ENCODE measurements around the gene MGAT3.

The MGAT3 gene

GRCh38 chr22:39445678-39446077 lies 11.1 kb upstream of the MGAT3 start:
- in situ Hi-C loops (cut with HindIII; ENCODE audit: low pct_ligation_motif_present, low pct_unique_long_range_greater_than_20kb, low sequenced_read_pairs), result no loop called here
- DNase-seq, result no peak

DNA sequence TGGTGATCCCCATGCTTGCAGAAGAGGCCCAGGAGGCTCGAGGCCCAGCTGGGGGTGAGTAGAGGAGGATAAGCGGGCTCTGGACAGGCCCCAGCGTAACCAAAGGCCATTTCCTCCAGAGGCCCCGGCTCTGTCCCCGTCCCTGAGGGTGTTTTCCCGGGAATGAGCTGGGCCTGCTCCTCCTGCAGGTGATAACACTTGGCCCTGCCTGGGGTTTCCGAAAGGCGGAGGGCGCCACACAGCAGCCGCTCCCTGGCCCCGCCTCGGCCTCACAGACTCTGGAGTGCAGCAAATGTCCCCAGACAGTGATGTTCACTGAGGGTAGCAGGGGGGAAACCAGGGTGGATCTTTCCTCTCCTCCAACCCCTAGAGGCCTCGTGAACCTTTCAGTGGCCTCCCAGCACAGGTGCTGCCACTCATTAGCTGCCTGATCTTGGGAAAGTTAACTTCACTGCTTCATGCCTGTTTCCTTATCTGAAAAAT lies 10.5 kb upstream of the MGAT3 start:
- in situ Hi-C loops (cut with HindIII; ENCODE audit: low pct_ligation_motif_present, low pct_unique_long_range_greater_than_20kb, low sequenced_read_pairs), result no loop called here

DNA sequence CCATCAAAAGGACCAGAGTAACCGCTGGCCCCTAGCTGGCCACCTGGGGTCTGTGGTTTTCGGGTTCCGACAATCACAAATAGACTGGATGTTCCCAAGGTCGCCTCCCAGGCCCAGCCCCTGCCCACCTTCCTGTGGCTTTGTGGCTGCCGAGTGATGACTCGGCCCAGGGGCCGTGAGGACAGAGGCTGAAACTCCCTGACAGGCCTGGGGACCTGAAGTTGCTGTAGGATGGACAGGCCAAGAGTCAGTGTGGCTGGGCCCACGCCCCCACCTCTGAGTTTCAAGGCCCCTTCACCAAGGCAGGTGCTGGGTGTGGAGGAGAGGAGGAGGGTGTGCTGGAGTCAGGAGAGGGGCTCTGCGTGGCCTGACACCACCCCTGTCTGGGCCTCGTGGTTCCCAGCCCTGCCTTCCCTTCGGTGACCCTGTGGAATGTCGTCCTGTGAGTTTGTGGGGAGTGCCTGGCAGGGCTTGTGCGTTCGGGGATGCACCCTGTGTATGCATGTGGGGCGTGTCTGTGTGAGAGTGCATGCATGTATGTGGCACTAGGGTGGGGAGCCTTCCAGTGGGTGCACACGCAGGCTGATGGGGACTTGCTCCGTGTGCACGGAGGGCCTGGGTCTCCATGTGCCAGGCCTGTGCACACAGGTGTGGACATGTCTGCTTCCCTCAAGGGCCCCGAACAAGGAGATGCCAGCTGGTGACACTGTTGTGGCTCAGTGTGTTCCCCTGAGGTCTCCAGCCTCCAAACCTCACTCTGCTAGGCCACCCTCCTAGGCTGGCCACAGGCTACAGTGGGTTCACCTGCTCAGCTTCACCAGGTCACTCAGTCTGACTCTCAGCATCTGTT lies 8.4 kb upstream of the MGAT3 start:
- DNase-seq, result no peak
- in situ Hi-C loops (cut with HindIII; ENCODE audit: low pct_ligation_motif_present, low pct_unique_long_range_greater_than_20kb, low sequenced_read_pairs), result no loop called here

More for the DNA sequence above, 10.5 kb upstream of the MGAT3 start:
- no peak for DNase-seq

DNA sequence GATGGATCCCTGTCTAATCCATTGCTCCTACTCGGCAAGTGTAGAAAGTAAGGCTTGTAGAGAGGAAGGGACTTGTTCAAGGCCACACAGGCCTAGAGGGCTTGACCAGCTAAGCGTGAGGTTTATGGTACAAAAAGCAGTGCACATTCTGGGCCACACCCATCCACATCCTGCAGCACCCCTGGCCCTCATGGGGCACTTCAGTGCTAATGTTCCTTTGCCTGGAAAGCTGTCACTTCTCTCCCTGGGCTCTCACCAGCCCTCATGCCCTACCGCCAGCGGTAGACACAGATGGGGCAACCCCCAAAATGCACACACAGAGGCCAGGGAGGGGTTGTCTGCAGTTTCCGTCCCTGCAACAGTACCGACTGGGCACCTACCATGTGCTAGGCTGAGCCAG lies 7.1 kb upstream of the MGAT3 start:
- DNase-seq, result no peak
- in situ Hi-C loops (cut with HindIII; ENCODE audit: low pct_ligation_motif_present, low pct_unique_long_range_greater_than_20kb, low sequenced_read_pairs), result no loop called here

- in situ Hi-C loops (cut with HindIII; ENCODE audit: low pct_ligation_motif_present, low pct_unique_long_range_greater_than_20kb, low sequenced_read_pairs), result no loop called here
- DNase-seq, result no peak
Observed at GRCh38 chr22:39450258-39450955, 6.4 kb upstream of the MGAT3 start.

- no peak for DNase-seq
- in situ Hi-C loops (cut with HindIII; ENCODE audit: low pct_ligation_motif_present, low pct_unique_long_range_greater_than_20kb, low sequenced_read_pairs), result no loop called here
Observed at GRCh38 chr22:39452740-39453040, 4.1 kb upstream of the MGAT3 start.

- DNase-seq, result no peak
- in situ Hi-C loops (cut with HindIII; ENCODE audit: low pct_ligation_motif_present, low pct_unique_long_range_greater_than_20kb, low sequenced_read_pairs), result no loop called here
Observed at GRCh38 chr22:39453765-39454378, 2.9 kb upstream of the MGAT3 start.

DNA sequence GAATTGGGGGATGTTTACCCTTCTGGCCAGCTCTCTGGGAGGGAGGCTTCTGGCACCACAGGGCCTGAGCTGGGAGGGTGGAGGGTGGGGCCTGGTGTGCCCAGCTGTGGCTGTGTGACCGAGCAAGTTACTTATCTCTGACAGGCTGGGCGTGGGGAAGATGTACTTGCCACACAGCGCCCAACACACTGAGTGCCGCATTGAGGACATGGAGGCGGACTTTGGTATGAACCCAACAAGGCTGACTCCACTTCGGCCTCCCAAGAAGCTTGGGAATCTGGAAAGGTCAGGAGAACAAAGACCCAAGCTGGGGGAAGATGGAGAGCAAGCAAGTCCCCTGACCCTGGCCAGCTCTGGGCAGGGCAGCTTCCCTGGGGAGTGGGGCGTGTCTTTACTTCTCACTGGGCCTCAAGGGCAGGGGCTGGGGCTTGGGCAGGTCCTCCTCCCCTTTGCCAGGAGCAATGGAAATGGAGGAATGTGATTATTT lies 2.4 kb upstream of the MGAT3 start:
- DNase-seq, result no peak
- in situ Hi-C loops (cut with HindIII; ENCODE audit: low pct_ligation_motif_present, low pct_unique_long_range_greater_than_20kb, low sequenced_read_pairs), result no loop called here

DNA sequence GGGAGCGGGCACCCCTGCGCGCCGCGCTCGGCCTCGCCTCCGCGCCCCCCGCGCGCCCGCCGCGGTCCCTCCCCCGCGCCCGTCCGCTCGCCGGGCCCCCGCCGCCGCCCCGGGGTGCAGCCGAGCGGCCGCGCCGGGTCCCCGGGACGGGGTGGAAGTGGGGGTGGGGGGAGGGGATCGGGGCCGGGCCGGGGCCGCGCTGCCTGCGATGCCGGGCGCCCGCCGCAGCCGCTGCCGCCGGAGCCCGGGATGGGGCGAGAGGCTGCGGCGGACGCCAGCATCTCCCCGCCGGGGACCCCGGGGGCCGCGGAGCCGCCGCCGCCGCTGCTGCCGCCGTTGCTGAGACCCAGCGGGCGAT lies 365 bp downstream of the MGAT3 start:
- in situ Hi-C loops (cut with HindIII; ENCODE audit: low pct_ligation_motif_present, low pct_unique_long_range_greater_than_20kb, low sequenced_read_pairs), result no loop called here
- DNase-seq, result no peak

- DNase-seq, result no peak
- in situ Hi-C loops (cut with HindIII; ENCODE audit: low pct_ligation_motif_present, low pct_unique_long_range_greater_than_20kb, low sequenced_read_pairs), result no loop called here
Observed at GRCh38 chr22:39457556-39458443, 988 bp downstream of the MGAT3 start.

GRCh38 chr22:39458444-39459083 lies 1.8 kb downstream of the MGAT3 start:
- in situ Hi-C loops (cut with HindIII; ENCODE audit: low pct_ligation_motif_present, low pct_unique_long_range_greater_than_20kb, low sequenced_read_pairs), result no loop called here
- DNase-seq, result no peak

- DNase-seq, result no peak
- in situ Hi-C loops (cut with HindIII; ENCODE audit: low pct_ligation_motif_present, low pct_unique_long_range_greater_than_20kb, low sequenced_read_pairs), result no loop called here
Observed at GRCh38 chr22:39459681-39460080, 2.9 kb downstream of the MGAT3 start.

- in situ Hi-C loops (cut with HindIII; ENCODE audit: low pct_ligation_motif_present, low pct_unique_long_range_greater_than_20kb, low sequenced_read_pairs), result no loop called here
- no peak for DNase-seq
Observed at GRCh38 chr22:39462443-39463221, 5.8 kb downstream of the MGAT3 start.

DNA sequence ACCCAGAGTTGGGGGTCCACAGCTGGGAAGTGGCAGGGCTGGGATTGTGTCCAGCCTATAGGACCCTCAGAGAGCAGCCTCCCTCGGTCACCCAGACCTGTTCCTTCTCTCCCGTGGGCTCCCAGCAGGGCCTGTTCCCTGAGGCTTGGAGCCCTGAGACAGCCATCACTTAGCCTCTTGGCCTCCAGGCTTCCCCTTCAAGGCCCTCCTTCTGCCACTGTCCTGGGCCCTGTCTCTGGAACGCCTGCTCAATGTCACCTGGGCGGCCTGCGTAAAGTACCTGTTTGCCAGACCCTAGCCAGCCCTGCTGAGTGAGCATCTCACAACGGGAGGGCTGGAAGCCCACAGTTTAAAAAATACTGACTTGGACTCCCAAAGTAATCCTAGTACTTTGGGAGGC lies 6.5 kb downstream of the MGAT3 start:
- DNase-seq, result no peak
- in situ Hi-C loops (cut with HindIII; ENCODE audit: low pct_ligation_motif_present, low pct_unique_long_range_greater_than_20kb, low sequenced_read_pairs), result no loop called here

GRCh38 chr22:39463931-39464390 lies 7.1 kb downstream of the MGAT3 start:
- no peak for DNase-seq
- in situ Hi-C loops (cut with HindIII; ENCODE audit: low pct_ligation_motif_present, low pct_unique_long_range_greater_than_20kb, low sequenced_read_pairs), result no loop called here

DNA sequence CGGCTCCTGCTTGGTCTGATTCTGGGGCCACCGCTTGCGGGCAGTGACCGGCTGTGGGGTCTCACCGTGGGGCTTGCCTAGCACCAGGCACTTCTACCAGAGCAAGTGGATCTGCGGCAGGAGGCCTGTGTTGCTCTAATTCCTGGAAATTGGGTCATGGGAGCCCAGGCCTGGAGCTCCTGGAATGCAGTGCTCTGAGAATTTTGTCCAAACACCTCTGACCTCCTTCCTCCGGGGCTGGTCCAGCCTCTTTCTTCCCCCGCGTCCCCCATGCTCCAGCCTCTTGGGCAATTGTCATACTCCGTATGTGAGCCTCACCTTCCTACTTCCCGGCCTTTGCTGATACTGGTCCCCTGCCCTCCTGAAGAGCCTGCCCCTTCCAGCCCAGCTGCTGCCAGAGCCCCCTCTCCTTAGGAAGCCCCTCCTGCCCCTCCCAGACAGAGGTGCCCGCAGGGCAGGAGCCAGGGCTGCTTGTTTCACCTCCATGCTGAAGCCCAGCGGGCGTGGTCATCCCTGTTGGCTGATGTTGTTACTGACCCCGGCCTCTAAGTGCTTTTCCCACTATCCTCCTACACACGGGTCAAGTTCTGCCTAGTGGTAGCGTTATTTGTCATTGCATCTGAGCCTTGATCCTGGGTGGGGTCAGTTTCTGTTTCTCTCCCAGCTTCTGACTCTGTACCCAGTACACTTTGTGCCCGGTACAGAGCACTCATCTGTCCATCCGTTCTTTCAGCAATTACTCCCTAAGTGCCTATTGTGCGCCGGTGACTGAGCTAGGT lies 9.6 kb downstream of the MGAT3 start:
- DNase-seq, result no peak
- in situ Hi-C loops (cut with HindIII; ENCODE audit: low pct_ligation_motif_present, low pct_unique_long_range_greater_than_20kb, low sequenced_read_pairs), result no loop called here

DNA sequence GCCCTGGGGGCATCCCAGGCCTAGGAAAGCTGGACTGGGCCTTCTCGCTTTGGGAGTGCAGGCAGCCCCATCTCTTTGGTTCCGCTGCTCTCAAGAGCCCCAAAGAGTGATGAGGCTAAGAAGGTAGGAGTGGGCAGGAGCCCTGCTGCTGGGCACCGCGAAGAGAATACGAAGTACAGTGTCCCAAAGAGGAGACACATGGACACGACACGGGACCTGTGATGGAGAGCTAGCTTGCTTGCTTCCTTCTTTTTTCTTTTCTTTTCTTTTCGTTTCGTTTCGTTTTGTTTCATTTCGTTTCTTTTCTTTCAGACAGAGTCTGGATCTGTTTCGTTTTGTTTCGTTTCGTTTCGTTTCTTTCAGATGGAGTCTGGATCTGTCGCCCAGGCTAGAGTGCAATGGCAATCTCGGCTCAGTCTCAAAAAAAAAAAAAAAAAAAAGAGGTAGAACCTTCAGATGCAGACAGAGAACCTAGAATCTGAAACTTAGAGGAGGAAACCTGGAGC lies 10.6 kb downstream of the MGAT3 start:
- no peak for DNase-seq

More for the DNA sequence above, 10.6 kb downstream of the MGAT3 start:
- in situ Hi-C loops (cut with HindIII; ENCODE audit: low pct_ligation_motif_present, low pct_unique_long_range_greater_than_20kb, low sequenced_read_pairs), result no loop called here
